Stimulated activated CD8-positive, alpha-beta memory T cell treated with anti-CD3 and anti-CD28 coated beads, Interleukin-7, amount 100 ng/mL, for 1 hour (primary cell): Measurements from ENCODE around the gene MYL12A.

ENCODE experiments used
- DNase-seq, 2 donors: peaks; one replicate each; pipeline ENCODE4 v3.0.0-alpha.2; 2020; ENCODE audit warnings: low read depth in 2 of 2

Gene MYL12A

DNA sequence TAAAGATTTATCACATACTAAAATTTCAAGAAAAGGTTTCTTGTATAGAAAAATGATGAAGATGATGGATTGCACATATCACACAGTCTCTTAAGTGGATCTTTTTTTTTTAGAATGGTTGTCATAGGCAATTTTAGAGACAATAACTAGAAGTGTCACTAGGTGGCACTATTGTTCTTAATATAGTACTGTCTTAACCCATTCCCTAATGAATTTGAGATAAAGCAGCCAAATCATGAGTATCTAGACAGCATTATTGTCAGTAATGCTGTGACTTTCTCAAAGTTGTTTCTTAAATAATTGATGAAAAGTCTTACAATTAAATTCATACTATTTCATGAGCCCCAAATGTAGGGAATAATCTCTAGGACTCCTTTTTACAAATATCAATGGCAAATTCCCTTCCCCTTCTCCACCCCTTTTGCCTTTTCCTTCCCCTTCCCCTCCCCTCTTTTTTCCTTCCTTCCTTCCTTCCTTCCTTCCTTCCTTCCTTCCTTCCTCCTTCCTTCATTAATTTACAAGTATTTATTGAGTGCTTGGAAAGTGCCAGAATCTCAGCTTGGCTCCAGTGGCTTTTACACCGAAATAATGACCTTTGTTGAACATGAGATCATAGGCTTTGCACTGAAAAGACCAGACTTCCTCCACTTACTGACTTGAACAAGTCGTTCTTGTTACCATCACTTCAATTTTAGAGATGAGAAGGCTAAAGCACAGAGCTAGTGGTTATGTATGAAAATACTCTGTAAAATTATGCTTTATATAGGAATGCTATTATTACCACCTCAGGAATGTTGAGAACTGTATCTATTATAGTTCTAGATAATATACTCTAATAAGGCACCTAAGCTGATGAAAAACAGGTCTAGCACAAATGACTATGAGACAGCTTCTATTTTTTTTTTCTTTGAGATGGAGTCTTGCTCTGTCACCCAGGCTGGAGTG lies 34.1 kb downstream of the MYL12A start:
- no peak for DNase-seq

DNA sequence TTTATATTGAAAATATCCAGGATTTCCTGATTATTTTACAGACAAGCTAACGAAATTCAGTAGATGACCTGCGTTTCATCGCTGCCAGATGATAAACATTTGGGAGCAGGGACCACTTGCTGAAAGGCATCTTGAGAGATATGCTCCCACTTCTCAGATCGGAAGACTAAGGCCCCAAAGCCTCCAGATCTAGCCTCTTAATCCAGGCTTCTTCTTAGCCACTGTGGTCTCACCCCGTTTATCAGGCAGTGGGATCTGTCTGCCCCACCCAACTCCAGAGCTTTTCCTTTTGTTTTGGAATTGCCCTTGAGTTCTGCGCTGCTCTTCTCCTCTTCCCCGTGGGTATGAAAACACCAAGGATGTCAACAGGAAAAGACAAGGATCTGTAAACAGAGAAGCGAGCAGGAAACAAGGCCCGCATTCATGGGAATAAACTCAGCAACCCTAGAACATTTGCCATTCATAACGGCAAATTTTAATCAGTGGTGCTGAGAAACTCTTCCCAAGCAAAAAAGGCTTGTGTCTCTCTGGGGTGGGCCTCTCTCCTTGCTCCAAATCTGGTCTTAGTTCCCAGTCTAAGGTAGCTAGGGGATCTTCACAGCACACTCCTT lies 35.8 kb downstream of the MYL12A start:
- DNase-seq = no peak

DNA sequence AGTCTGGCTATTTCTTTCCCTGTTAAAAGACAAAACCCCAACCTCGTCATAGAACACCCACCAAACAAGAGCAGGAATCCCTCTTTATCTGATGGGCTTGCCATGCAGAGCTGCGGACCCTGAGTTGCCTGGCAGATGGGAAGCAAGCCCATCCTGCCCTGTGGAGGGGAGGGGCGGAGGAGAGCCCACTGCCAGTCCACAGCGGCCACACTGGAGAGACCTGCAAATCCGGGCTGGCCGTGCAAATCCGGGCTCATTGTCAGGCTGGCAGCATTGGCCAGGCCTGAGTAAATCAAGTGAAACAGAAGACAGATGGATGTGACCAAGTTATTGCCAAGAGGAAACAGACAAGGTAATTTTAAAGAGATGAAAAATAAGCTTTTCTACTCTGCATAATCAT lies 36.3 kb downstream of the MYL12A start:
- no peak for DNase-seq

DNA sequence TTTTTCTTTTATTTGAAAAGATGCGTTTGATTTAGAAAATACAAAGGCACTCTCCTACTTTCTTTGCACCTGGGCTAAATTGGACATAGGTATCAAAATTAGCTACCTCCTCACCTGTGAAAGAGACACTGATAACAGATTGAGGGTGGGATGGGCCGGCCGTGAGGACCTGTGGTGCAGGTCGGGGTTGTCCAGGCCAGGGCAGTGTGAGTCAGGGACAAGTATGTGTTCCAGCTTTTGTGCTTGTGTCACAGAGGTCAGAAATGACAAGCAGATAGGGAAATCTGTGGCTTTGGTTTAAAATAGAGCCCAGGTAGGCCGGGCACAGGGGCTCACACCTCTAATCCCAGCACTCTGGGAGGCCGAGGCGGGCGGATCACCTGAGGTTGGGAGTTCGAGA lies 36.9 kb downstream of the MYL12A start:
- DNase-seq = no peak

DNA sequence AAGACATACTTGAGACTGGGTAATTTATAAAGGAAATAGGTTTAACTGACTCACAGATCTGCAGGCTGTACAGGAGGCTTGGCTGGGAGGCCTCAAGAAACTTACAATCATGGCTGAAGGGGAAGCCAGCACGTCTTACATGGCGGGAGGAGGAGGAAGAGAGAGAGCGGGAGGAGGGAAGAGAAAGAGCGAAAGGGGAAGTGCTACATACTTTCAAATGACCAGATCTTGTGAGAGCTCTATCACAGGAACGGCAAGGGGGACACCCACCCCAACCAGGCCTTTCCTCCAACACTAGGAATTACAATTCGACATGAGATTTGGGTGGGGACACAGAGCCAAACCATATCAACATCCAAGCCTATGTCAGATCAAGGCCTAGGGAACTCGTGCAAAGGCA lies 38.6 kb downstream of the MYL12A start:
- no peak for DNase-seq

DNA sequence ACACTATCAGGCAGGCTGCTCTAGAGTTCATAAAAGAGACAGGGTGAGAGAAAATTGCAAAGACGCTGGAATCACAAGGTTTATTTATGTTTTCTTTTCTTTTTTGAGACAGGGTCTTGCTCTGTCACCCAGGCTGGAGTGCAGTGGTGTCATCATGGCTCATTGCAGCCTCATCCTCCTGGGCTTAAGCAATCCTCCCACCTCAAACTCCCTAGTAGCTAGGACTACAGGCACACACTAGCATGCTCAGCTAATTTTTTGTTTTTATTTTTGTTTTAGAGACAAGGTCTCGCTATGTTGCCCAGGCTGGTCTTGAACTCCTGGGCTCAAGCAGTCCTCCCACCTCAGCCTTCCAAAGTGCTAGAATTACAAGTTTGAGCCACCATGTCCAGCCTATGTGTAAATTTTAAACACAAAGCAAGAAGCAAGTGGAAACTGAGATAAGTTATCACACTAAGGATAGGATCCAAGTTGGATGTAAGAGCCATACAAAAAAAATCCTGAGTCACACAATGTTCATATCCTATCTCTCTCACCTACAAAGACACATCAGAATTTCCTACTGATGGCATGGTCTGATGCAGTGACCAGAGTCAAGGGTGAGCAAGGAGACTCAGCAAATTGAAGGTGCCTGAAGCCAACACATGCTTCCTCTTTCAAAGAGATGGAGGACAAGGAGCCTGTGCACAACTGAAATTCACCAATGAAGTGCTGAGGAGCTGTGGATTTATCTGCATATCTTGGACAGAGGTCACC lies 45.8 kb downstream of the MYL12A start:
- no peak for DNase-seq

DNA sequence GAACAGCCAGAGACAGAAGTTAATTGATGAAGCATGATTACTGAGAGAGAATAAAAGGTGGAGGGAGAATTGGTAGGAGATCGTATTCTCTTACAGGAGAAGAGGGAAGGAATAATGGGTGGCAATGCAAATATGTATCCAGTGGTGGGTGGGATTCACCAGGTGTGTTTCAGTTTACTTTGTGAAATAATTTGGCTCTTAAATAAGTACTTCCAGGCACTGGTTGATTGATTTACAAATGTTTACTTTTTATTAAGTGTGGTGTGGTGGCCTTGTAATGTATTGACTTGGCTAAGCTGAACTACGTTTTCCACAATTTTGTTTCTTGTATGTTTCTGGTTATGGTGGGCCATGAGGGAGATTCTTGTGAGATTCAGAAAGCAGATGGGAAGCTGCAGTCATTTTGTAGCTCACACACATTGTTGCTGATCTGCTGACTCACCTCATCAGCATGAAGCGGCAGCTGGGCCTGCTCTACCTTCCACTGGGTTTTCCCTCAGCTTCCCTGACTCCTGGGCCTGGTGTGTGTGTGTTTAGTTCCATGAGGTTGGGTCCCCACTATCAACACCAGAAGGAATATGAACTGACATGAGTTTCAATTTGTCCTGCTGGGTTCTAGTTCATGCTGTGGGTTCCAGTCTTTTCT lies 47.0 kb downstream of the MYL12A start:
- DNase-seq = no peak

DNA sequence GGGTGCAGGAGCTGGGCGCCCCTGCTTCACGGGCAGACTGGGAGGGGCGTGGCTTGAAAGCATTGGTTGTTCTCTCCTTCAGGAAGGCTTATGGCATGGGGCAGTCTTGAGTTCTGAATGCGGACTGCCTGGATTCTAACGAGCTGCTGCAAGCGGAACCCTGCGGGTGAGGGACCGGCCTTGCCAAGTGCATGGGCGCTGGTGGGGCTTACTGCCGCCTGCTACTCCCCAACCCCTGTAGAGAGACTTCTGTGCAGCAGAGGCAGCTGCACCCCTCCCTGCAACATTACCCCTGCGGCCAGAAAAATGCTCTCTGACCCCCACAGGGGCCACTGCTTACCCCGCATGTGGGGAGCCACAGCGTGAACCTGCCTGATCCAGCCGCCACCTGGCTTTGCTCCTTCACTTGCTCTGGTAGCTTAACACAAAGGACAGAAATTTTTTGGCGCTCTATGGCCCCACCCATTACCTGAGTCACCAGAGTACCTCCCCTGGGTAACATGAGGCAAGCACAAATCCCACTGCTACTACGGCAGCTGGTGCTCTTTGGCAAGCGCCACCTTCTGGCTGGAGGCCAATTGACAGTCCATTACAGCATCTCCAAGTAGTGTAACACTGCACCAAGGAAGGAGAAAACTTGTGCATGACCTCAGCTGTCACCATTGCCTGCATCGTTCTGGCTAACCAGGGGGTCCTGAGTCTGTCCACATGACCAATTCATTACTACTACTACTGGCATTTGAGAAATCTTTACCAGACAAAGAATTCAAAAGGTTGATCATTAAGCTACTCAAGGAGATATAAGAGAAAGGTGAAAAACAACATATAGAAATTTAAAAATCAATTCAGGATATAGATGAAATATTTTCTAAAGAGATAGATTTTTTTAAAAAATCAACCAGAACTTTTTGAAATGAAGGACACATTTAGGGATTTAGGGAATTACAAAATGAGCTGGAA lies 49.7 kb downstream of the MYL12A start:
- peak; percentile 83 to 85 for DNase-seq

DNA sequence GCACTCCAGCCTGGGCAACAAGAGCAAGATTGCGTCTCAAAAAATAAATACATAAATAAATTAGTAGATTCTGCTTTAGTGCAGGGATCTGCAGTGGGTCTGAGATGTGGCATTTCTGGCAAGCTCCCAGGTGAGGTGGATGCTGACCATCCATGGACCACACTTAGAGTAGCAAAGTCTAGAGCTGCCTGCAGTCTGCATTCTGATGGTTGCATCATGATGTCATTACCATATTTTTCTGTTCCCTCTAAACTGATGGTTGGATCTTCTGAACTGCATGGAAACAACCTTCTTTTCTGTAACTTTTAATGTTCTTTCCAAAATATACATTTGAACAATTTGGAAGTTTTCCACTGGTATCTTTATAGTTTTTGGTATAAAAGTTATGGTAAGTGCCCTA lies 57.2 kb downstream of the MYL12A start:
- DNase-seq = no peak

DNA sequence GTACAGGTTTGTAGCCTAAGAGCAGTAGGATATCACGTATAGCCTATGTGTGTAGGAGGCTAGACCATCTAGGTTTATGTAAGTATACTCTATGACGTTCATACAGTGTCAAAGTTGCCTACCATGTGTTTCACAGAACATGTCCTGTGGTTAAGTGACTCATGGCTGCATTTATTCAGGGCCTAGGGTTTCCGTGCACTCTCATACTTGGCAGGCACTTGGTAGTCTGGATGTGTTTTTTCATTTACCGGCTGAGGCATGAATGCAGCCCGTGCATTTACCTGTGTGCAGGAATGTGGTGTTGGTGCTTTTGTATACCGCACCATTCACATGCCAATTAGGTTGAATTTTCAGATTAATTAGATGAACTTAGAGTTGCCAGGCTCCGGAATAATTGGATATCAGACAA lies 57.8 kb downstream of the MYL12A start:
- DNase-seq = peak in 1 of 2 donors; percentile 1
